Measurements from ENCODE around the gene STAB1.

- TF ChIP-seq, protein P1, sequence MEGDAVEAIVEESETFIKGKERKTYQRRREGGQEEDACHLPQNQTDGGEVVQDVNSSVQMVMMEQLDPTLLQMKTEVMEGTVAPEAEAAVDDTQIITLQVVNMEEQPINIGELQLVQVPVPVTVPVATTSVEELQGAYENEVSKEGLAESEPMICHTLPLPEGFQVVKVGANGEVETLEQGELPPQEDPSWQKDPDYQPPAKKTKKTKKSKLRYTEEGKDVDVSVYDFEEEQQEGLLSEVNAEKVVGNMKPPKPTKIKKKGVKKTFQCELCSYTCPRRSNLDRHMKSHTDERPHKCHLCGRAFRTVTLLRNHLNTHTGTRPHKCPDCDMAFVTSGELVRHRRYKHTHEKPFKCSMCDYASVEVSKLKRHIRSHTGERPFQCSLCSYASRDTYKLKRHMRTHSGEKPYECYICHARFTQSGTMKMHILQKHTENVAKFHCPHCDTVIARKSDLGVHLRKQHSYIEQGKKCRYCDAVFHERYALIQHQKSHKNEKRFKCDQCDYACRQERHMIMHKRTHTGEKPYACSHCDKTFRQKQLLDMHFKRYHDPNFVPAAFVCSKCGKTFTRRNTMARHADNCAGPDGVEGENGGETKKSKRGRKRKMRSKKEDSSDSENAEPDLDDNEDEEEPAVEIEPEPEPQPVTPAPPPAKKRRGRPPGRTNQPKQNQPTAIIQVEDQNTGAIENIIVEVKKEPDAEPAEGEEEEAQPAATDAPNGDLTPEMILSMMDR (IDR thresholded peaks at IDR 0.05) = no peak
- TF ChIP-seq POLR2A (IDR thresholded peaks at IDR 0.05) = no peak
These were observed 5.7 kb upstream of the STAB1 start for GRCh38 chr3:52489453-52489852.
